HUES6 (cell line): ENCODE data around the gene CCDC77.

ENCODE experiments used
- H3K27ac ChIP-seq: 2 replicates; pipeline ENCODE4 v1.7.0; 2013; ENCODE audit warnings: low read depth, mild to moderate bottlenecking, low read length, inconsistent platforms
- H3K27me3 ChIP-seq: 2 replicates; pipeline ENCODE4 v1.6.1; 2013; ENCODE audit warnings: low read length; ENCODE audit not compliant: control insufficient read depth, insufficient read depth
- H3K36me3 ChIP-seq: 2 replicates; pipeline ENCODE4 v1.6.1; 2013; ENCODE audit warnings: low read length; ENCODE audit not compliant: control insufficient read depth, insufficient read depth
- H3K4me1 ChIP-seq: 2 replicates; pipeline ENCODE4 v1.6.1; 2013; ENCODE audit warnings: low read length; ENCODE audit not compliant: control insufficient read depth, insufficient read depth
- H3K4me3 ChIP-seq: 2 replicates; pipeline ENCODE4 v1.5.1; 2013; ENCODE audit warnings: low read depth, low read length
- H3K9ac ChIP-seq: one replicate; pipeline ENCODE4 v1.6.1; 2013; ENCODE audit warnings: mild to moderate bottlenecking, low read length
- H3K9me3 ChIP-seq: 2 replicates; pipeline ENCODE4 v1.6.1; 2013; ENCODE audit warnings: low read depth, low read length; ENCODE audit not compliant: control insufficient read depth, insufficient read depth

Gene CCDC77

GRCh38 chr12:454833-455232, 53.4 kb downstream of the CCDC77 start:
- Histone ChIP-seq H3K27me3 (peaks cover 18% of the 10 kb centered on the region), H3K36me3 (no peaks in the 10 kb centered on the region), H3K4me3 (no peak overlapping the region), H3K27ac (no peak overlapping the region), H3K9ac (no peak overlapping the region), H3K9me3 (peaks cover 11% of the 10 kb centered on the region), H3K4me1 (0 out of 2 replicates have a peak, but pooled peaks cover 3% of the 10 kb centered on the region)

- Histone ChIP-seq H3K36me3 (no peaks in the 10 kb centered on the region), H3K4me1 (0 out of 2 replicates have a peak, but pooled peaks cover 3% of the 10 kb centered on the region), H3K27me3 (peaks cover 23% of the 10 kb centered on the region), H3K4me3 (no peak overlapping the region), H3K9me3 (peaks cover 11% of the 10 kb centered on the region), H3K27ac (no peak overlapping the region), H3K9ac (no peak overlapping the region)
These were observed 54.4 kb downstream of the CCDC77 start for GRCh38 chr12:455821-456220.

GRCh38 chr12:457676-458075, 56.2 kb downstream of the CCDC77 start:
- Histone ChIP-seq H3K9me3 (peaks cover 6% of the 10 kb centered on the region), H3K9ac (no peak overlapping the region), H3K36me3 (no peaks in the 10 kb centered on the region), H3K27ac (no peak overlapping the region), H3K4me3 (no peak overlapping the region), H3K27me3 (peaks cover 33% of the 10 kb centered on the region), H3K4me1 (peaks cover 9% of the 10 kb centered on the region)

GRCh38 chr12:459050-459429, 57.6 kb downstream of the CCDC77 start:
- Histone ChIP-seq H3K4me3 (peak overlapping the region; percentile 64), H3K27me3 (peaks cover 33% of the 10 kb centered on the region), H3K9me3 (no peaks in the 10 kb centered on the region), H3K9ac (no peak overlapping the region), H3K4me1 (peaks cover 19% of the 10 kb centered on the region), H3K27ac (no peak overlapping the region), H3K36me3 (no peaks in the 10 kb centered on the region)

- H3K9me3 ChIP-seq = no peaks in the 10 kb centered on the region
- no peaks in the 10 kb centered on the region for H3K36me3 ChIP-seq
- H3K27me3 ChIP-seq = peaks cover 33% of the 10 kb centered on the region
- no peak within 1 kb of the TSS for H3K27ac ChIP-seq
- H3K4me3 ChIP-seq = peak within 1 kb of the TSS; percentile 64
- H3K9ac ChIP-seq = peak within 1 kb of the TSS; percentile 52
- peaks cover 19% of the 10 kb centered on the region for H3K4me1 ChIP-seq
These were observed 58.2 kb downstream of the CCDC77 start, which contains the start of gene B4GALNT3 for GRCh38 chr12:459430-460258. Gene B4GALNT3 (plus strand): TSS chr12:459939. CDS start chr12:460377, 438 bp downstream.

GRCh38 chr12:460261-461230, 59.1 kb downstream of the CCDC77 start:
- Histone ChIP-seq H3K9ac (peak overlapping the region; percentile 42), H3K36me3 (no peaks in the 10 kb centered on the region), H3K4me3 (peak overlapping the region; percentile 63), H3K9me3 (no peaks in the 10 kb centered on the region), H3K27ac (no peak overlapping the region), H3K4me1 (peaks cover 19% of the 10 kb centered on the region), H3K27me3 (peaks cover 33% of the 10 kb centered on the region)

GRCh38 chr12:461425-461824, 60.0 kb downstream of the CCDC77 start:
- Histone ChIP-seq H3K9ac (no peak overlapping the region), H3K4me3 (peak overlapping the region; percentile 63), H3K36me3 (no peaks in the 10 kb centered on the region), H3K27ac (no peak overlapping the region), H3K27me3 (peaks cover 33% of the 10 kb centered on the region), H3K9me3 (no peaks in the 10 kb centered on the region), H3K4me1 (peaks cover 17% of the 10 kb centered on the region)

GRCh38 chr12:462936-463705, 61.7 kb downstream of the CCDC77 start:
- no peaks in the 10 kb centered on the region for H3K36me3 ChIP-seq
- H3K4me3 ChIP-seq = no peak overlapping the region
- H3K4me1 ChIP-seq = peaks cover 17% of the 10 kb centered on the region
- H3K9ac ChIP-seq = no peak overlapping the region
- H3K27ac ChIP-seq = no peak overlapping the region
- H3K27me3 ChIP-seq = peaks cover 30% of the 10 kb centered on the region
- H3K9me3 ChIP-seq = no peaks in the 10 kb centered on the region

GRCh38 chr12:464484-465267, 63.2 kb downstream of the CCDC77 start:
- Histone ChIP-seq H3K27ac (no peak overlapping the region), H3K4me3 (no peak overlapping the region), H3K36me3 (no peaks in the 10 kb centered on the region), H3K4me1 (peaks cover 17% of the 10 kb centered on the region), H3K9ac (no peak overlapping the region), H3K9me3 (no peaks in the 10 kb centered on the region), H3K27me3 (peaks cover 16% of the 10 kb centered on the region)

- H3K27me3 ChIP-seq = peaks cover 8% of the 10 kb centered on the region
- no peaks in the 10 kb centered on the region for H3K36me3 ChIP-seq
These were observed 64.6 kb downstream of the CCDC77 start for GRCh38 chr12:466039-466438.

More at GRCh38 chr12:466039-466438, 64.6 kb downstream of the CCDC77 start:
- no peaks in the 10 kb centered on the region for H3K9me3 ChIP-seq
- no peak overlapping the region for H3K4me3 ChIP-seq
- no peak overlapping the region for H3K27ac ChIP-seq
- H3K4me1 ChIP-seq = peaks cover 21% of the 10 kb centered on the region
- no peak overlapping the region for H3K9ac ChIP-seq
